Astrocyte of the spinal cord (primary cell): ENCODE measurements around the gene IFNA17.
"Not testable (repeated sequence)": the region's sequence is repeated elsewhere in the genome, so short reads cannot be mapped to it uniquely, and the experiment has no call there.

ENCODE experiments used
- DNase-seq: peaks from one replicate; pipeline ENCODE4 v3.0.0; 2011; ENCODE audit warnings: low read depth, low spot score
- H3K4me3 ChIP-seq: 2 replicates; pipeline ENCODE4 v1.5.1; 2011; ENCODE audit warnings: low read depth, mild to moderate bottlenecking, low read length, moderate library complexity
- CTCF ChIP-seq: IDR thresholded peaks from 2 replicates; pipeline ENCODE4 v1.5.1; 2012; ENCODE audit warnings: low read depth, mild to moderate bottlenecking, low read length, inconsistent platforms
- in situ Hi-C: cut with HindIII; loops from 2 replicates; pipeline ENCODE4 v1.10.0; 2017; ENCODE audit warnings: low sequenced_read_pairs

Gene IFNA17

DNA sequence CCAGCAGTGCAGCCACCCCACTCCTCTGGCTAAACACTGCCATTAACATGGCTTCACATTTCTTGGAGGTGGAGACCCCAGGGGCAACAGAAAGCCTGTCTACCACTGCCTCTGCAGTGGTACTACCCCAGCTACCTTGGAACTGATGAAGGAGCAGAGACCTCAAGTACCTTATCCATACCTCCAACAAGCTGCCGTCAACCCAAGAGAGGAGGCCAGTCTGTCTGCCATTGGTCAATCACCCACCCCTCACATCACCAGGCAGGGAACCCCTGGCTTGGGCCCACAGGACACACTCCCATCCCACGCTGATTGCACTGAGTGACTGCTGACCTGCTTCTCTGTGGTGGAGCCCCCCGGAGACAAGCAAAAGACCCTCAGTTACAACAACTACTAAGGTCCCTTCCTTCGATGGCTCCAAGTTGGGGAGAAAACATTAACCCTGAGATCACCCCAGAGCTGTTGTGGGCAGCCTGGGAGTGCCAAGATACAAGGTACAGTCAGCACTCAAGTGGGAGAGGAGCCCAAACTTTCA lies 6.2 kb upstream of the IFNA17 start:
- no peak for DNase-seq
- no peak overlapping the region for H3K4me3 ChIP-seq
- TF ChIP-seq CTCF = no peak
- in situ Hi-C loops = no loop called here

DNA sequence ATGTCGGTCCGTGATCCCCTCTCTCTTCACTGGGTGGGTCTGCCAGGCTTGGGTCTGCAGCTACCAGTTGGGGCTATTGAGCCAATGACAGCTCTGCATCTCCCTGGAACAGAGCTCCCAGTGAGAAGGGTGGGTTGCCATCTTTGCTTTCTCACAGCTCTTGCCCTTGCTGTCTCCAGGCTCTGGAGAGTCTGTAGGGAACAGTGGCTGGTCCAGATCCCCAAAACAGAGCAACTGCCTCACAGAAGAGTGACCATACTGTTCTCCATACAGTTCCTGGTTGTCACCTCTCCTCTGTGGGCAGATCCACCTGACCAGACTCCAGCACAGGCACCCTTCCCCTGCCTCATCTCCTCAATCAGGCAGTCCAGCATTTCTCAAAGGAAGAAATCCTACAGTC lies 5.2 kb upstream of the IFNA17 start:
- no peak overlapping the region for H3K4me3 ChIP-seq
- no peak for TF ChIP-seq CTCF
- in situ Hi-C loops = no loop called here
- DNase-seq = no peak

GRCh38 chr9:21217211-21217610 lies 10.8 kb downstream of the IFNA17 start, which contains the start of gene IFNA16:
TSS of gene IFNA16 (minus strand) at chr9:21217311. CDS start at chr9:21217305, 6 bp downstream.
- DNase-seq, in situ Hi-C loops, H3K4me3 ChIP-seq: not testable (repeated sequence)

DNA sequence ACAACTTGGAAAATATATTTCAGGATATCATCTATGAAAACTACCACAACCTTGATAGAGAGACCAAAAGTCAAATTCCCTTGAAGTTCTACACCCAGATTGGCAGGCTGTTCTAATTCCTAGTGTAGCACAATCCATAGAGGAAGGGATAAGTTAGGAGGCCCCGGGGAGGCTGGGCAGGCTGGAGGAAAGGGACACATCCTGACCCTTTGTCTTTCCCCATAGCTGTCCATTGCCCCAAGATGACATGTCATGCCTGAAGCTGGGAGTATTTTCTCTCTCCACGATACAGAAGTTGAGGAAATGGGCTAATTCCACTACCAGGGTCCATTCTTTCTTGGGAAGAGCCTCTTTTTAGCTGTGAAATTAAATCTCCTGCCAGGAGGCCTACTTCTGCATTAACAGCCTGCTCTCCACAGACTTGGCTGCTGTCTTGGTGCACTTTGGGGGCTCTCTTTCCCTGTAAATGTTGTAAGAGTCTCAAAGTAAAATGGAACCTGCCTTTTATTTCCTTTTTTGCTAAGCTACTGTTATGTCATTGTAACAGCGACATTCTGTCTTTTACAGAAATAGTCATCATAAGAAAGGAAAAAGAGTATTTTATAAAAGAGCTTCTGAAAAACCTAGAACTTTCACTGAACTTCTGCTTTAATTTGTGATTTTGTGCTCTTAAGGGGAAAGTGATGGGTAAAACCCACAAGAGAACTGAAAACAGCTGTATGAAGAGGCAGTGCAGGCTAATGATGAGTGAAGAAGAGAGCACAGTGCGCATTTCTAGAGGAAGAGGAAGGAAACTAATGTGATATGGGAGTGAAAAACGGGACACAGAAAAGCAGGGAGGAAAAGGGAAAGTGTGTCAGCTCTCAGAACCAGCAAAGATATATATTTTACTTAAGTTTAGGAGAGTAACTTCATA lies 14.4 kb downstream of the IFNA17 start:
- DNase-seq = peak; percentile 6
- TF ChIP-seq CTCF = peak; percentile 54
- in situ Hi-C loops, H3K4me3 ChIP-seq: not testable (repeated sequence)

GRCh38 chr9:21212160-21212559 lies 15.9 kb downstream of the IFNA17 start:
- in situ Hi-C loops, DNase-seq, H3K4me3 ChIP-seq: not testable (repeated sequence)

GRCh38 chr9:21210782-21211181 lies 17.2 kb downstream of the IFNA17 start:
- in situ Hi-C loops, DNase-seq, H3K4me3 ChIP-seq: not testable (repeated sequence)

GRCh38 chr9:21210311-21210710 lies 17.7 kb downstream of the IFNA17 start:
- no peak overlapping the region for H3K4me3 ChIP-seq
- in situ Hi-C loops = no loop called here
- no peak for TF ChIP-seq CTCF
- no peak for DNase-seq

GRCh38 chr9:21207043-21207442 lies 21.0 kb downstream of the IFNA17 start, which contains the start of gene IFNA10:
TSS of gene IFNA10 (minus strand) at chr9:21207143. CDS start at chr9:21207097, 46 bp downstream.
- in situ Hi-C loops, H3K4me3 ChIP-seq, DNase-seq: not testable (repeated sequence)
